Measurements from ENCODE around the gene HP. TPM values are rescaled to one million over a fixed set of nuclear protein-coding genes. Genes with fewer than 3 reads are reported as not detected.

HP gene
- total and polyA plus RNA-seq, 10 of the 15 experiments (the other 5 are each of a cell fraction or from before 2014, with no cell fraction given), result 10.8 TPM; not detected in 9

- TF ChIP-seq PKNOX1 (IDR thresholded peaks at IDR 0.05) (peak; percentile 78), RELA (IDR thresholded peaks at IDR 0.05; ENCODE audit: borderline replicate concordance, partially characterized antibody) (peak; percentile 38), GATAD2B (conservative IDR thresholded peaks at IDR 0.05; ENCODE audit: low read depth) (peak; percentile 76), E4F1 (IDR thresholded peaks at IDR 0.05; ENCODE audit: borderline replicate concordance, partially characterized antibody) (peak; percentile 48), NBN (IDR thresholded peaks at IDR 0.05) (peak; percentile 68; the same call in 1 of the 2 replicates), POU2F2 (IDR thresholded peaks at IDR 0.05; ENCODE audit: borderline replicate concordance, low read depth, low read length) (peak; percentile 58; the same call in 1 of the 3 replicates), TAF1 (IDR thresholded peaks at IDR 0.05; ENCODE audit: borderline replicate concordance, low read depth, low read length) (peak; percentile 72), SMC3 (IDR thresholded peaks at IDR 0.05; ENCODE audit: borderline replicate concordance, low read length) (no peak), BHLHE40 (IDR thresholded peaks at IDR 0.05; ENCODE audit: borderline replicate concordance in 1 of 2, low read depth in 2 of 2, low read length in 1 of 2) (peak; percentile 99 to 100), MYB (IDR thresholded peaks at IDR 0.05; ENCODE audit: borderline replicate concordance, low read depth, low read length) (no peak), ZNF274 (IDR thresholded peaks at IDR 0.05; ENCODE audit: insufficient read depth, insufficient read length) (no peak), CREM (IDR thresholded peaks at IDR 0.05; ENCODE audit: low read depth) (peak; percentile 62), RCOR1 (conservative IDR thresholded peaks at IDR 0.05; ENCODE audit: low read depth, low read length) (no peak), CBX3 (IDR thresholded peaks at IDR 0.05; ENCODE audit: borderline replicate concordance, low read depth) (no peak), EP300 (IDR thresholded peaks at IDR 0.05; ENCODE audit: borderline replicate concordance in 1 of 2, control insufficient read depth in 1 of 2, low read depth in 2 of 2, low read length in 2 of 2) (peak in 1 of 2 experiments; percentile 47; a peak in 1 of 4 replicates), TARDBP (IDR thresholded peaks at IDR 0.05; ENCODE audit: borderline replicate concordance) (no peak), CBX5 (IDR thresholded peaks at IDR 0.05; ENCODE audit: low read depth) (no peak), RUNX3 (IDR thresholded peaks at IDR 0.05; ENCODE audit: low read length) (peak; percentile 36), REST (IDR thresholded peaks at IDR 0.05; ENCODE audit: low read depth, low read length) (0 out of 2 replicates have a peak, but pooled peaks have one; percentile 9), PBX3 (IDR thresholded peaks at IDR 0.05; ENCODE audit: insufficient replicate concordance, low read depth, low read length) (peak; percentile 16)
These were observed 45.7 kb upstream of the HP start, which contains the start of gene DHODH (continued) for GRCh38 chr16:72008424-72009216.

All from GM12878 (cell line).